Mesothelial cell of epicardium (in vitro differentiated cells): Measurements from ENCODE around the gene MRPL46. TPM values are rescaled to one million over a fixed set of nuclear protein-coding genes. Genes with fewer than 3 reads are reported as not detected.
"Not testable (repeated sequence)": the region's sequence is repeated elsewhere in the genome, so short reads cannot be mapped to it uniquely, and the experiment has no call there.

Source experiments
- DNase-seq, 2 experiments: peaks; one replicate each; pipeline ENCODE4 v3.0.0; 2021; ENCODE audit warnings: low spot score in 2 of 2; ENCODE audit not compliant: unreplicated experiment in 2 of 2
- H3K27ac Mint-ChIP-seq: 2 replicates; pipeline ENCODE4 v1.8.0; 2021; ENCODE audit warnings: mixed read lengths
- H3K27me3 Mint-ChIP-seq: 2 replicates; pipeline ENCODE4 v1.8.0; 2021; ENCODE audit warnings: low read depth, mixed read lengths
- H3K36me3 Mint-ChIP-seq: 2 replicates; pipeline ENCODE4 v1.8.0; 2021; ENCODE audit warnings: mixed read lengths
- H3K4me1 Mint-ChIP-seq: 2 replicates; pipeline ENCODE4 v1.8.0; 2021; ENCODE audit warnings: mixed read lengths
- H3K4me3 Mint-ChIP-seq: 2 replicates; pipeline ENCODE4 v1.8.0; 2021; ENCODE audit warnings: mild to moderate bottlenecking, moderate library complexity, mixed read lengths
- H3K9me3 Mint-ChIP-seq: 2 replicates; pipeline ENCODE4 v1.8.0; 2021; ENCODE audit warnings: mixed read lengths
- CTCF ChIP-seq: fragments of 200-600 bp; sonication (generic); IDR thresholded peaks from one replicate; pipeline ENCODE4 v1.5.0; 2021; ENCODE audit warnings: antibody characterized with exemption; ENCODE audit not compliant: unreplicated experiment
- total RNA-seq: library from RNA; stranded (reverse); gene quantifications from 3 replicates; pipeline ENCODE4 v1.2.1, GENCODE V29; 2021

The MRPL46 gene
- total RNA-seq, 1 donor from 2014 or later, result 18.6 TPM

- Mint-ChIP-seq H3K4me1 (peaks cover 17% of the 10 kb centered on the region), H3K36me3 (peaks cover 5% of the 10 kb centered on the region), H3K4me3 (no peak overlapping the region), H3K9me3 (no peaks in the 10 kb centered on the region), H3K27me3 (no peaks in the 10 kb centered on the region), H3K27ac (no peak overlapping the region)
- no peak for TF ChIP-seq CTCF
- no peak for DNase-seq
Observed at GRCh38 chr15:88470625-88471372, 3.6 kb upstream of the MRPL46 start.

- no peak for TF ChIP-seq CTCF
- H3K9me3 Mint-ChIP-seq, result no peaks in the 10 kb centered on the region
- no peaks in the 10 kb centered on the region for H3K27me3 Mint-ChIP-seq
- H3K4me3 Mint-ChIP-seq, result no peak overlapping the region
- H3K4me1 Mint-ChIP-seq, result peaks cover 17% of the 10 kb centered on the region
- no peak overlapping the region for H3K27ac Mint-ChIP-seq
- no peak for DNase-seq
- peaks cover 8% of the 10 kb centered on the region for H3K36me3 Mint-ChIP-seq
Observed at GRCh38 chr15:88469321-88469720, 2.1 kb upstream of the MRPL46 start.

GRCh38 chr15:88468721-88469120, 1.5 kb upstream of the MRPL46 start:
- not testable (repeated sequence) for H3K27me3 Mint-ChIP-seq, H3K27ac Mint-ChIP-seq, DNase-seq, H3K9me3 Mint-ChIP-seq, H3K36me3 Mint-ChIP-seq
- peaks cover 17% of the 10 kb centered on the region for H3K4me1 Mint-ChIP-seq
- H3K4me3 Mint-ChIP-seq, result peak overlapping the region; percentile 95

- DNase-seq, result no peak
- no peak for TF ChIP-seq CTCF
- peak overlapping the region; percentile 97 for H3K27ac Mint-ChIP-seq
- no peaks in the 10 kb centered on the region for H3K27me3 Mint-ChIP-seq
- H3K9me3 Mint-ChIP-seq, result no peaks in the 10 kb centered on the region
- peaks cover 17% of the 10 kb centered on the region for H3K4me1 Mint-ChIP-seq
- peak overlapping the region; percentile 95 for H3K4me3 Mint-ChIP-seq
- peaks cover 10% of the 10 kb centered on the region for H3K36me3 Mint-ChIP-seq
Observed at GRCh38 chr15:88467935-88468528, 844 bp upstream of the MRPL46 start.

GRCh38 chr15:88465633-88466224, 1.5 kb downstream of the MRPL46 start:
- no peak overlapping the region for H3K27ac Mint-ChIP-seq
- peaks cover 17% of the 10 kb centered on the region for H3K4me1 Mint-ChIP-seq
- H3K9me3 Mint-ChIP-seq, result no peaks in the 10 kb centered on the region
- H3K27me3 Mint-ChIP-seq, result no peaks in the 10 kb centered on the region
- DNase-seq, result no peak
- peak overlapping the region; percentile 95 for H3K4me3 Mint-ChIP-seq
- TF ChIP-seq CTCF, result no peak
- H3K36me3 Mint-ChIP-seq, result peaks cover 8% of the 10 kb centered on the region

- Mint-ChIP-seq H3K9me3 (no peaks in the 10 kb centered on the region), H3K27ac (no peak overlapping the region), H3K4me3 (no peak overlapping the region), H3K36me3 (peaks cover 13% of the 10 kb centered on the region), H3K27me3 (no peaks in the 10 kb centered on the region), H3K4me1 (peaks cover 17% of the 10 kb centered on the region)
- no peak for TF ChIP-seq CTCF
- DNase-seq, result no peak
Observed at GRCh38 chr15:88463870-88464532, 3.2 kb downstream of the MRPL46 start.
